RWPE2 (cell line): ENCODE measurements around the gene IGF2R.

Experiments
- ATAC-seq: fragments of 200-7000 bp; cut with Tn5 transposase; 3 replicates; pipeline ENCODE4 v1.9.1; 2021; ENCODE audit warnings: low read depth
- DNase-seq: peaks from one replicate; pipeline ENCODE4 v3.0.0-alpha.2; 2020; ENCODE audit warnings: low spot score
- H3K27ac ChIP-seq: fragments of 450-650 bp; 2 replicates; pipeline ENCODE4 v1.5.1; 2017; ENCODE audit warnings: mild to moderate bottlenecking; ENCODE audit not compliant: poor library complexity, severe bottlenecking
- H3K27me3 ChIP-seq: fragments of 250-450 bp; sonication (Bioruptor Pico); 2 replicates; pipeline ENCODE4 v1.5.1; 2021; ENCODE audit warnings: mild to moderate bottlenecking, moderate library complexity; ENCODE audit not compliant: insufficient read depth, poor library complexity, severe bottlenecking
- H3K36me3 ChIP-seq: fragments of 250-450 bp; sonication (Bioruptor Pico); 2 replicates; pipeline ENCODE4 v1.5.1; 2020; ENCODE audit warnings: low read depth, mild to moderate bottlenecking, moderate library complexity
- H3K4me1 ChIP-seq: fragments of 250-450 bp; sonication (Bioruptor Pico); 2 replicates; pipeline ENCODE4 v1.5.1; 2021; ENCODE audit warnings: mild to moderate bottlenecking, moderate library complexity; ENCODE audit not compliant: insufficient read depth, poor library complexity, severe bottlenecking
- H3K4me3 ChIP-seq: fragments of 250-450 bp; sonication (Bioruptor Pico); 2 replicates; pipeline ENCODE4 v1.5.1; 2021; ENCODE audit warnings: mild to moderate bottlenecking, moderate library complexity; ENCODE audit not compliant: severe bottlenecking
- H3K9me3 ChIP-seq: fragments of 250-450 bp; sonication (Bioruptor Pico); 2 replicates; pipeline ENCODE4 v1.5.1; 2021; ENCODE audit warnings: mild to moderate bottlenecking, moderate library complexity; ENCODE audit not compliant: severe bottlenecking
- TF ChIP-seq, protein P1 (sequence below): fragments of 450-650 bp; IDR thresholded peaks from one replicate; pipeline ENCODE4 v1.5.1; 2017; ENCODE audit warnings: mild to moderate bottlenecking, moderate library complexity; ENCODE audit not compliant: poor library complexity, severe bottlenecking

The IGF2R gene

DNA sequence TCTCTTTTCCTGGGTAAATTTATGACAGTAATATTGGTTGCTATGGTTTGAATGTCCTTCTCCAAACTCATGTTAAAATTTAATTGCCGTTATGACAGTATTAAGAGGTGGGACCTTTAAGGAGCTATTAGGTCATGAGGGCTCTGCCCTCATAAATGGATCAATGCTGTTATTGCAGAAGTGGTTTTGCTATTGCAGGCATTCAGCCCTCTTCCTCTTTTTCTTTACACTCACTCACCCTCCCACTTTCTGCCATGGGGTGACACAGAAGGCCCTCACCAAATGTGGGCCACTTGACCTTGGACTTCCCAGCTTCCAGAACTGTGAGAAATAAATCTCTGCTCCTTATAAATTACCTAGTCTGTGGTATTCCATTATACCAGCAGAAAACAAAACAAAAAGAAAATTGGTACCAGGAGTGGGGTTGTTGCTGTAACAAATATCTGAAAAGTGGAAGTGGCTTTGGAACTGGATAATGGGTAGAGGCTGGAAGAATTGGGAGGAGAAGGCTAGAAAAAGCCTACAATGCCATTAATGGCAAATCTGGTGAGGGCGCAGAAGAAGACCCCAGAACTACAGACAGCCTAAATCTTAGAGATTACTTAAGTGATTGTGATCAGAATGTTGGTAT, 24.8 kb upstream of the IGF2R start:
- no peak for DNase-seq
- H3K27me3 ChIP-seq: no peaks in the 10 kb centered on the region
- ATAC-seq: no peak

DNA sequence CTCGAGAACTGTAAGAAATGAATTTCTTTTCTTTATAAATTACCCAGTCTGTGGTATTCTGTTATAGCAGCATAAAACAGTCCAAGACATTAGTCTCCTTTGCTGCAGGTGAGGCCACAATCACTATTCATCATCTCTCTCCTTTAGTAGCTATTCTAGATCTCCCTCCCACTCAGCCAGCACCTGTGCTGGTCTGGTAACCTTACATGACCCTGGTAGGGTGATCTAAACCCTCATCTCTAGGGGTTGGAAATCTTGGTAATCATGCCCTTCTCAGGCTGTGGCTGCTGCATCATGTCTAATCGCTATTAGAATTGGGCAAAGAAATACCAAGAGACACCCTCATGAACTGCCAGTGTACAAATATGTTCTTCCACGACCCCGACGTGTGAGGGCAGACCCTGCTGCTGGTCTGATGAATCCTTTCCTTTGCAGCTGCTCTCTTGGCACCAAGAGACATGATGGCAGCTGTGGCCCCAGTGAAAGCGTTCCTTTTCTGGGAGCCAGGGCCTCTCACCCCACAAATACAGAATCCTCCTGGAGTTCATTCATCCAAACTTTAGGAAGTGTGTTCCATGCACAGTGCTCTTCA, 23.0 kb upstream of the IGF2R start:
- TF ChIP-seq, protein P1, sequence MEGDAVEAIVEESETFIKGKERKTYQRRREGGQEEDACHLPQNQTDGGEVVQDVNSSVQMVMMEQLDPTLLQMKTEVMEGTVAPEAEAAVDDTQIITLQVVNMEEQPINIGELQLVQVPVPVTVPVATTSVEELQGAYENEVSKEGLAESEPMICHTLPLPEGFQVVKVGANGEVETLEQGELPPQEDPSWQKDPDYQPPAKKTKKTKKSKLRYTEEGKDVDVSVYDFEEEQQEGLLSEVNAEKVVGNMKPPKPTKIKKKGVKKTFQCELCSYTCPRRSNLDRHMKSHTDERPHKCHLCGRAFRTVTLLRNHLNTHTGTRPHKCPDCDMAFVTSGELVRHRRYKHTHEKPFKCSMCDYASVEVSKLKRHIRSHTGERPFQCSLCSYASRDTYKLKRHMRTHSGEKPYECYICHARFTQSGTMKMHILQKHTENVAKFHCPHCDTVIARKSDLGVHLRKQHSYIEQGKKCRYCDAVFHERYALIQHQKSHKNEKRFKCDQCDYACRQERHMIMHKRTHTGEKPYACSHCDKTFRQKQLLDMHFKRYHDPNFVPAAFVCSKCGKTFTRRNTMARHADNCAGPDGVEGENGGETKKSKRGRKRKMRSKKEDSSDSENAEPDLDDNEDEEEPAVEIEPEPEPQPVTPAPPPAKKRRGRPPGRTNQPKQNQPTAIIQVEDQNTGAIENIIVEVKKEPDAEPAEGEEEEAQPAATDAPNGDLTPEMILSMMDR: no peak
- Histone ChIP-seq H3K27ac (no peak overlapping the region), H3K4me3 (no peak overlapping the region), H3K4me1 (peaks cover 3% of the 10 kb centered on the region), H3K9me3 (peaks cover 5% of the 10 kb centered on the region), H3K36me3 (no peaks in the 10 kb centered on the region), H3K27me3 (no peaks in the 10 kb centered on the region)
- ATAC-seq: no peak
- DNase-seq: no peak

More for the DNA sequence above, 24.8 kb upstream of the IGF2R start:
- H3K4me3 ChIP-seq: no peak overlapping the region
- no peak overlapping the region for H3K27ac ChIP-seq
- H3K4me1 ChIP-seq: peaks cover 3% of the 10 kb centered on the region
- no peaks in the 10 kb centered on the region for H3K36me3 ChIP-seq
- TF ChIP-seq, protein P1: no peak
- H3K9me3 ChIP-seq: peaks cover 5% of the 10 kb centered on the region

DNA sequence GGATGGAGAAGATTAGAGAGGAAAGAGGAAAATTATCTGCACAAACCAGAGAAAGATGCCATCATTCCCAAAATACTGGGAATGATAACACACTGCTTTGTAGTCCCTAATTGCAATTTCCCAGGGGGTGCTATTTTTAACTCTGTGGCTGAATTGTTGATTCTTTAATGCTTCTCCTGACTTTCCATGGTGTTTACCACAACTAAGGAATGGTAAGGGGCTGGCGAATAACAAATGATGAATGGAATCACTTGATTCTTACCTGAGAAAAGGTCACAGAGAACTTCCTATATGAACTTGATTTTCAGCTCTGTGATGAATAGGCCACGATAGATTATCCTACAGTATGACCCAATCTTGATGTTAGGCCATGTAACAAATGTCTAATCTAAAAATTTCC, 22.0 kb upstream of the IGF2R start:
- TF ChIP-seq, protein P1: no peak
- DNase-seq (no peak), ATAC-seq (no peak)
- Histone ChIP-seq H3K27ac (no peak overlapping the region), H3K36me3 (no peaks in the 10 kb centered on the region), H3K4me1 (peaks cover 3% of the 10 kb centered on the region), H3K9me3 (peaks cover 5% of the 10 kb centered on the region), H3K27me3 (no peaks in the 10 kb centered on the region), H3K4me3 (no peak overlapping the region)

DNA sequence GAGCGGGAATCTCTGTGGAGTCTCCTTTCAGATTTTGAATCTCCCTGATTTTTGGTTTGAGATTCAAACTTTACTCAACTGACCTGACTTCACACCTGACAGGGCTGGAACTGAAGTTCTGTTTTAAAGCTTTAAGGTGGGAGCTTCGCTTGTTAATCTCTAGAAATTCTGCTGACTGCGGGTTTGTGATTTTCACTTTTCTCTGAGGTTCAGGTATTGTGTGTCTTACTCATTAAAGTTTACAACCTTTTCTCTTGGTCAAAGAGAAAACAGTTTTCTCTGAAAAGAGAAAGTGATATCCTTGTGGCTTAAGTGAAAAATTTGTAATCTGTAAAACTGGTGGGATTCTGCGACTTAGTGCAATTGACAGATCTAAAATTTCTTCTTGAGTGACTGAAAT, 20.7 kb upstream of the IGF2R start:
- Histone ChIP-seq H3K4me1 (peaks cover 6% of the 10 kb centered on the region), H3K36me3 (no peaks in the 10 kb centered on the region), H3K27ac (no peak overlapping the region), H3K4me3 (no peak overlapping the region), H3K27me3 (no peaks in the 10 kb centered on the region), H3K9me3 (peaks cover 5% of the 10 kb centered on the region)
- TF ChIP-seq, protein P1: no peak
- ATAC-seq: no peak
- no peak for DNase-seq

DNA sequence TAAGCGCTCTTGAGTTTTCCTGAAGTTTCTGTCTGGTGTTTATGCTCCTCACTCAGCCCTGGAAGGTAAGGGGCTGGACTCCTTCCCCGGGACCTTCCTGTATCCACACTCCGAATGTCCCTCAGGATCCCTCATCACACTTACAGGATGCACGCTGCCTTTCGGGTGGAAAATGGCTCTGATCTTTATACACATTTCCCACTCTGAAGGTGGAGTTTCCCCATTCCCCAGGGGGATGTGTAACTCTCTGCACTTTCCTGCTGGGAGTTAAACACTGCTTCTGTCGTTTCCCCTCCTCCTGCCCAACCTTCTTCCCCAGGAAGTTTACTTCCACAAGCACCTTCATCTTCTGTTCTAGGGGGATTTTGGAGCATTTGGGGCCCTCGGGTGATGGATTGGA, 17.1 kb upstream of the IGF2R start:
- no peak overlapping the region for H3K27ac ChIP-seq
- H3K9me3 ChIP-seq: no peaks in the 10 kb centered on the region
- no peak for ATAC-seq
- no peaks in the 10 kb centered on the region for H3K36me3 ChIP-seq
- no peak overlapping the region for H3K4me3 ChIP-seq
- TF ChIP-seq, protein P1: no peak
- H3K4me1 ChIP-seq: peaks cover 14% of the 10 kb centered on the region
- H3K27me3 ChIP-seq: no peaks in the 10 kb centered on the region
- DNase-seq: no peak
